ENCODE measurements around the gene NOTCH3.

The NOTCH3 gene

DNA sequence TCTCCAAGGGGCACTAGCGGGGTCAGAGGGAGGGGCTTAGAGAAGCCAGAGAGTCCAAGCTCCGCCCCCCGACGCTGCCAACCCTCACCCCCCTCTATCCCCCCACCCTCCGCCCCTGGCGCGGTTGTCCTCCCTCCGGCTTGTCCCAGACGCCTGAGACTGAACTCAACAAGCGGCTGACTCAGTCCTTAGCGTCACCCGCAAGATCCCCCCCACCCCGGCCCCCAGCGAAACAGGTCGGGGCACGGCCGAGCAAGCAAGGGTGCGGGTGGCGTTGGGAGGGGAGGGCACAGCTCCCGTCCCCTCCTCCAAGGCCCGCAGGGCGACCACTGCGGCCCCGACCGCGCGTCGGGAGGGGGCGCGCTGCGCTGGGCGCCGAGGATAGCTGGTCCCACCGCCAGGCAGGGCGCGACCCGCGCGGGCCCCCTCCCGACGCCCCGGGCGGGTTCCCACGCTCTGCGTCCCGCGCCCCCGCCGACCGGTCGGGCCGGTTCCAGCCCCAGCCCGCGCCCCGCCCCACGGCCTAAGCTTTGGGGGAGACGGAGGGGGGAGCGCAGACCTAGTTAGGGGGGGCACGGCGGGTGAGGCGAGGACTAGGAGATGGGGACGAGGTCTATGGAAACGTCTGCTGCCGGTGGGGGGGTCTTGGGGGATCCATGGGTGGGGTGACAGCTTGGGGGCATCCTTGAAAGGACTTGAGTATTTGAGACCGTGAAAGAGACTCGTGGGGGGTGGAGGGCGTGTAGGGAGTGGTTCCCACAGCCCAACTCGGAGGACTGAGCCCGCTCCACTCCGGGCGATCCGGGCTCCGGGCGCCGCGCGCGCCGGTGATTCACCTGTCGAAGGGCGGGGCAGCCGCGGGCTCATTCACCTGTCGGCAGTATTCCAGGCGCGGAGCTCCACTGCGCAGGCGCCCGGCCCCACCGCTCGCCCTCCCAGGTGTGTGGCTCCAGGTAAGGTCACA, 5.1 kb downstream of the NOTCH3 start:
- no peak for DNase-seq

DNA sequence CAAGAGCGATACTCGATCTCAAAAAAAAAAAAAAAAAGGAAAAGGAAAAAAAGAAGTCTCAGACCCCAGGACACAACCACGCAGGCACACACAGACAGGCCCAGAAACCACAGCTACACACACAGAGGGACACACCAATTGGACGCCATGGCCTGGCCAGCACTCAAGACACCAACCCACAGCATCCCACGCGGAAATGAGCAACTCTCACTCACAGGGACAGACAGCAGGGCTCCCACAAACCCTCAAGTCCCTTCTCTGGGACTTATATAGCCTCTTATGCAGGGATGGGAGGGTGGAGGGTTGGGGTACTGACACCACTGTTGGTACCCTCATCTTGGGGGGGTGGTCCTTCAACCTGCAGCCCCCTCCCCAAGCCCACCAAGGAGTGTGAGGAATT, 5.9 kb downstream of the NOTCH3 start:
- DNase-seq = no peak

DNA sequence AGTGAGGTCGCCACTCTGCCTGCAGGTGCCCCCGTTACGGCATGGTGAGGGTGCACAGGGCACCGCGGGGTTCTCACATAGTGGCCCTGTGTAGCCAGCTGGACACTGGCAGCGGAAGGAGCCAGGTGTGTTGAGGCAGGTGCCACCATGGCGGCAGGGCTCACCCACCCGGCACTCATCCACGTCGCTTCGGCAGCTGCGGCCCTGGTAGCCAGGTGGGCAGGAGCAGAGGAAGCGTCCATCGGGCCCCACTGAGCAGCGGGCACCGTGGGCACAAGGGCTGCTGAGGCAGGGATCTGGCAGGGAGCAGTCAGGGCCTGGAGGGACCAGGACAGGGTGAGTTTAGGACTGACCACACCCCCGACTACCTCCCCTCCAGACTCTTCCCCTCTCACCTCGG, 8.8 kb downstream of the NOTCH3 start:
- no peak for DNase-seq

- no peak for DNase-seq
Measured at GRCh38 chr19:15191514-15191913, 9.3 kb downstream of the NOTCH3 start.

DNA sequence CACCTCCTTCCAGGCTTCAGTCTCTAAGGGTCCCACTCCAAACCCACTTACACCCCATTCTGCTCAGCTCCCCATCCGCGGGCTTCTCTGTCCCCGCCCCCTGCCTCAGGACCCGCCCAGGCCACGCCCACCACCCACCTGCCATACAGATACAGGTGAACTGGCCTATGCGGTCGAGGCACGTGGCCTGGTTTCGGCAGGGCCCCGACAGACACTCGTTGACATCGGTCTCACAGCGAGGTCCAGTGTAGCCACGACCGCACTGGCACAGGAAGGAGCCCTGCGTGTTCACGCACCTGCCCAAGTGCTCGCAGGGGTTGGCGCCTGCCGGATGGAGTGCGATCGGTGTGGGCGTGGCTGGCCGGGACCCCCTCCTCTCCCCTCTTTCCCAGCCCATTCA, 11.9 kb downstream of the NOTCH3 start:
- no peak for DNase-seq

DNA sequence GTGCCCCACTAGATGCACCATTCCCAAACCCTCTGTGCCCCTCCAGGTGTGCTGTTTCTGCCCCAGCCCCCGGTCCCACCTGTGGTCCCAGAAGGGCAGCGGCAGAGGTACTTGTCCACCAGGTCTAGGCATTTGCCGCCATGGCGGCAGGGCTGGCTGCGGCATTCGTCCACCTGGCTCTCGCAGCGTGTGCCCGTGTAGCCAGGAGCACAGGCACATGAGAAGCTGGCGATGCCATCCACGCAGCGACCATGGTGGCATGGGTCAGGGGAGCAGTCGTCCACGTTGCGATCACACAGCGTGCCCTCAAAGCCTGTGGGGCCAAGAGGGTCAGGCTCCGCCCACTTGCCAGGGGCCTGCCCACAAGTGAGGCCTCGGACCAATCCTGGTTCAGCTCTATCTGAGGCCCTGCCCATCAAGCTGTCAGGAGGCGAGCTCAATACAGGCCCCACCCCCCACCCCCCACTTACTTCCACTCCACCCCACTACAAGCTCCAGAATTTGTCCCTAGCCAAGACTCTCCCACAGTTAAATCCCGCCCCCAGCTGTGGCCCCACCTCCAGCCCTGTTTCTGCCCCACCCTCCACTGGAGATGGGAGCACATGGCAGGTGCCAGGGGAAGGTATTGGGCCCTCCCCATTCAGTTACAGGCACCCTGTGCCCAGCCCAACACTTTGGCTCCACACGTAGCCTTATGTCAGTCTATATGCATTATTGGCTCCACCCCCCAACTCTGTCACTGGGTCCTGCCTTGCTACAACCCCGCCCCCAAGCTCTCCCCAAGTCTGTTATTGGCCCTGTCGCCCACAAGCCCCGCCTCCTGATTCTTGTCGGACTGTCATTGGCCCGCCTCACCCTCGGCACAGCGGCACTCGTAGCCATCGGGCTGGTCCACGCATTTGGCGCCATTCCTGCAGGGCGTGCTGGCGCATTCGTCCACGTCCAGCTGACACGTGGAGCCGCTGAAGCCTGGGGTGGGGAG, 13.5 kb downstream of the NOTCH3 start:
- no peak for DNase-seq

GRCh38 chr19:15185188-15185587, 15.6 kb downstream of the NOTCH3 start:
- no peak for DNase-seq

GRCh38 chr19:15184776-15185175, 16.0 kb downstream of the NOTCH3 start:
- DNase-seq = no peak

GRCh38 chr19:15181394-15181793, 19.4 kb downstream of the NOTCH3 start:
- DNase-seq = no peak

- no peak for DNase-seq
Measured at GRCh38 chr19:15180451-15181390, 20.1 kb downstream of the NOTCH3 start.

- no peak for DNase-seq
Measured at GRCh38 chr19:15178629-15179308, 22.0 kb downstream of the NOTCH3 start.

GRCh38 chr19:15177269-15178116, 23.3 kb downstream of the NOTCH3 start:
- DNase-seq = peak; percentile 30

GRCh38 chr19:15175609-15176008, 25.2 kb downstream of the NOTCH3 start:
- DNase-seq = no peak

GRCh38 chr19:15173746-15174404, 26.9 kb downstream of the NOTCH3 start:
- DNase-seq = no peak

- DNase-seq = no peak
Measured at GRCh38 chr19:15170345-15170744, 30.4 kb downstream of the NOTCH3 start.

DNA sequence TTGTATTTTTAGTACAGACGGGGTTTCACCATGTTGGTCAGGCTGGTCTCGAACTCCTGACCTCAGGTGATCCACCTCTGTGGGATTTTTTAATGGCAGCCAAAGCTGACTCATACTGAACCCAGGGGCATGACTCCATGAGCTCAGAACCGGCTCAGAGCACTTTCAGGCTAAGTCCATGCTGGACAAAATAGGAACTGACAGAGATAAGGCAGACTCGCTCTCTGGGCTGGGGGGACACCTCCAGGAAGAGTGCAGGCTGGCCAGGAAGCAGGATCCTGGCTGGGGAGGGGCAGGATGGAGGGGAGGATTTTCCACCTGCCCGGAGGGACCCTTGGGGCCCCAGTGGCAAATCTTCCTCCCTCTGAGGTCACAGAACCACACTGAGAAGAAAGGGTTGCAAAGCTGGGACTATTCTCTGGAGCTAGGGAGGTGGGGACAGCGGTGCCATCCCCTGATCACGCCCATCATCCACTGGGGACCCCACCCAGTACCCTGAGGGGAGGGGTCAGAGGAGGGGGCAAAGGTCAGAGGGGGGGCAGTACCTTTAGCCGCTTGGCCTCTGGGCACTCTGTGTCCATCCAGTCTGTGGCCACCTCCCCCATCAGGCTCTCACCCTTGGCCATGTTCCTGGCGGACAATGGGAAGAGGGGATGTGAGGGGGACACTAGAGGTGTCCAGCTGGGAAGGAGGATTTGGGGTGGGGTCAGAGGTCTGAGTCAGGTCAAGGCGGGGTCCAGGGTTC, 31.1 kb downstream of the NOTCH3 start:
- DNase-seq = no peak

DNA sequence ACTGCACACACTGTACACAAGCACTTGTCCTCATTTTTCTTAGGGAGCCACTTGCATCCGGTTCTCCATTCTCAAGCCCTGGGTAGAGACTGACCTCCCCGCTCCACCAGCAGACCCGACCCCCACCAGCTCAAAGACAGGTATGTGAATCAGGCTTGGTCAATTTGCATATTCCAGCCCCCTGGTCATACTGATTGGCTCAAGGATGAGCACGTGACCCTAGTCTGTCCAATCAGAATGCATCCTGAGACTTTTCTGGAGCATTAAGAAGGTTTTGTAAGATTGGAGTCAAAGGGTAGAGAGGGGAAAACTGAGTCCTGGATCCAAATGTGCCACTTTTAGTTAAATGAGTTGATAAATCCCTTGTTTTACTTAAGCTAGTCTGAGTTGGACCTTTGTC, 34.1 kb downstream of the NOTCH3 start:
- no peak for DNase-seq

DNA sequence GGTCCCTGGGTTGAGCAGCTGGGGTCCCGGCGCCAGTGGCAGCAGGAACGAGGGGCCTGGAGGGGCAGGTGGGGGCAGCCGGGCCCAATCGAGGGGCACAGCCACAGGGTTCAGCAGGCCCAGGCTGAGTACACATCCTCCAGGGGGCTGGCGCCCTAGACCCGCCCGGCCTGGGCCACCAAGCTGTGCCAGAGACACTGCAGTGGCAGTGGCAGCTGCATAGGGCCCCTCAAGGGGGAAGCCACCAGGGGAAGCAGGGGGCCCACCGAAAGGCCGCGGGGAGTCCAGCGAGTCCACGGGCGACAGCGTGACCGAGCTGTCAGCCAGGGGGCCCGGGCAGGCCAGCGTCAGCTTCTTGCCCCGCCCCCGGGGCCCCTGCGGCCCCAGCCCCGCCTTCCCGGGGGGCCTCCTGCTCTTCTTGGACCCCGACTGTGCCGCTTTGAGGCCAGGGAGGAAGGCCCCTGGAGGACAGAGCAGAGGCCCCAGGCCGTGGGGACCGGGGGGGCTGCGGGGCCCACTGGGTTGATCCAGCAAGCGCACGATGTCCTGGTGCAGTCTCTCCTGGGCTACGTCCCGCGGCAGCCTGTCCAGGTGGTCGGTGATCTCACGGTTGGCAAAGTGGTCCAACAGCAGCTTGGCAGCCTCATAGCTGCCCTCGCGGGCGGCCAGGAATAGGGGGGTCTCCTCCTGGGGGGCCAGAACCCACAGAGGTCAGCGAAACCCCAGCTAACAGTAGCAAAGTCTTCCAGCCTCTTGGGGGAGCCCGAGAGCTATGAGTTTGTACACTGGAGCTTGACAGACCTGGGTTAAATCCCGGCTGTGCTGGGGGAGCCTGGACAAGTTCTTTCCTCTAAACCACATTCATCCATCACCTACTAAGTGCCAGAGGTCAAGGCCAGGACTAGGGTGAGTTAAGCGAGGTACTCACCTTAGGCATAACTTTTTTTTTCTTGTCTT, 39.5 kb downstream of the NOTCH3 start:
- DNase-seq = no peak
